HepG2 (cell line): ENCODE measurements around the gene CABLES1. TPM values are rescaled to one million over a fixed set of nuclear protein-coding genes. Genes with fewer than 3 reads are reported as not detected.

ENCODE experiments used
- EHMT2 ChIP-seq: fragments of 200-600 bp; sonication (generic); IDR thresholded peaks from 2 replicates; pipeline ENCODE4 v1.7.0; 2017; ENCODE audit warnings: antibody characterized with exemption, low read depth, low read length, borderline replicate concordance
- FOXA1 ChIP-seq, 2 experiments: fragments of 450-650 bp in 1 of 2; sonication (generic) in 1 of 2; formaldehyde crosslinking in 1 of 2; IDR thresholded peaks; 2 replicates each; pipeline versions ENCODE4 v1.4.0 to v1.6.1; 2016 to 2020; ENCODE audit warnings: missing genetic modification reagents in 1 of 2
- GATAD2A ChIP-seq: IDR thresholded peaks from 2 replicates; pipeline ENCODE4 v1.6.1; 2016
- GFI1 ChIP-seq: sonication (generic); formaldehyde crosslinking; IDR thresholded peaks from 2 replicates; pipeline ENCODE4 v1.5.0; 2020; ENCODE audit warnings: missing genetic modification reagents, mild to moderate bottlenecking, borderline replicate concordance
- HDAC2 ChIP-seq: sonication (generic); formaldehyde crosslinking; IDR thresholded peaks from 2 replicates; pipeline ENCODE4 v1.4.0; 2020; ENCODE audit warnings: missing genetic modification reagents
- HHEX ChIP-seq: IDR thresholded peaks from 2 replicates; pipeline ENCODE4 v1.6.1; 2016; ENCODE audit warnings: control low read depth
- HMG20A ChIP-seq: IDR thresholded peaks from 2 replicates; pipeline ENCODE4 v1.6.1; 2016; ENCODE audit warnings: borderline replicate concordance
- KMT2B ChIP-seq: IDR thresholded peaks from 2 replicates; pipeline ENCODE4 v1.6.1; 2016; ENCODE audit warnings: missing genetic modification reagents, missing compliant biosample characterization
- MYC ChIP-seq: sonication (generic); formaldehyde crosslinking; IDR thresholded peaks from 2 replicates; pipeline ENCODE4 v1.9.0; 2021; ENCODE audit warnings: missing genetic modification reagents, borderline replicate concordance
- NCOA2 ChIP-seq: sonication (generic); formaldehyde crosslinking; IDR thresholded peaks from 2 replicates; pipeline ENCODE4 v1.8.0; 2022; ENCODE audit warnings: inconsistent platforms
- NCOR1 ChIP-seq: fragments of 200-600 bp; sonication (generic); IDR thresholded peaks from 2 replicates; pipeline ENCODE4 v1.7.0; 2017; ENCODE audit warnings: antibody characterized with exemption, low read length, borderline replicate concordance
- RXRB ChIP-seq: IDR thresholded peaks from 2 replicates; pipeline ENCODE4 v1.6.1; 2016; ENCODE audit warnings: borderline replicate concordance, missing genetic modification reagents, missing compliant biosample characterization
- SIX4 ChIP-seq: sonication (generic); formaldehyde crosslinking; IDR thresholded peaks from 2 replicates; pipeline ENCODE4 v1.4.0; 2020; ENCODE audit warnings: missing genetic modification reagents
- SMARCE1 ChIP-seq: fragments of 450-650 bp; IDR thresholded peaks from 2 replicates; pipeline ENCODE4 v1.6.1; 2017; ENCODE audit warnings: borderline replicate concordance
- TBX3 ChIP-seq: fragments of 450-650 bp; IDR thresholded peaks from 2 replicates; pipeline ENCODE4 v1.6.1; 2017; ENCODE audit warnings: antibody characterized with exemption, mild to moderate bottlenecking, inconsistent platforms, borderline replicate concordance
- ZNF557 ChIP-seq: sonication (generic); formaldehyde crosslinking; IDR thresholded peaks from 2 replicates; pipeline ENCODE4 v1.4.0; 2020; ENCODE audit warnings: missing genetic modification reagents
- ZNF607 ChIP-seq: sonication (generic); formaldehyde crosslinking; IDR thresholded peaks from 2 replicates; pipeline ENCODE4 v1.5.1; 2020; ENCODE audit warnings: missing genetic modification reagents, mild to moderate bottlenecking, borderline replicate concordance
- ZNF782 ChIP-seq: sonication (generic); formaldehyde crosslinking; IDR thresholded peaks from 2 replicates; pipeline ENCODE4 v1.4.0; 2020; ENCODE audit warnings: missing genetic modification reagents, mild to moderate bottlenecking, borderline replicate concordance
- polyA plus RNA-seq, 8 experiments: library from polyadenylated mRNA; depleted of rRNA in 3 of 8; stranded (reverse) in 7 of 8; unstranded in 1 of 8; fragments of >200 nt; fragmentation: Illumina TruSeq in 4 of 8; extraction: Trizol in 4 of 8; gene quantifications; 2 replicates each; pipeline versions ENCODE4 v1.2.1 to v1.2.3, GENCODE V29; 2011 to 2016; ENCODE audit warnings: low read depth in 4 of 8, missing spikeins in 1 of 8, mixed read lengths in 1 of 8; ENCODE audit not compliant: insufficient read depth in 1 of 8
- total RNA-seq, 5 experiments: library from RNA; depleted of rRNA; stranded (reverse); fragments of >200 nt; fragmentation: Illumina TruSeq; extraction: Trizol; gene quantifications; 2 replicates each; pipeline ENCODE4 v1.2.3, GENCODE V29; 2016; ENCODE audit warnings: low read depth in 1 of 5
- TF ChIP-seq, protein P1 (sequence below): IDR thresholded peaks from 2 replicates; pipeline ENCODE4 v1.6.1; 2016; ENCODE audit warnings: low read depth, missing genetic modification reagents, missing compliant biosample characterization
- TF ChIP-seq, protein P2 (sequence below): sonication (generic); formaldehyde crosslinking; IDR thresholded peaks from 2 replicates; pipeline ENCODE4 v1.4.0; 2020; ENCODE audit warnings: low read depth, missing genetic modification reagents

Gene CABLES1
- total and polyA plus RNA-seq, 2 of the 13 experiments (the other 11 are each of a cell fraction or from before 2014, with no cell fraction given) = 14.7 to 25.8 TPM

DNA sequence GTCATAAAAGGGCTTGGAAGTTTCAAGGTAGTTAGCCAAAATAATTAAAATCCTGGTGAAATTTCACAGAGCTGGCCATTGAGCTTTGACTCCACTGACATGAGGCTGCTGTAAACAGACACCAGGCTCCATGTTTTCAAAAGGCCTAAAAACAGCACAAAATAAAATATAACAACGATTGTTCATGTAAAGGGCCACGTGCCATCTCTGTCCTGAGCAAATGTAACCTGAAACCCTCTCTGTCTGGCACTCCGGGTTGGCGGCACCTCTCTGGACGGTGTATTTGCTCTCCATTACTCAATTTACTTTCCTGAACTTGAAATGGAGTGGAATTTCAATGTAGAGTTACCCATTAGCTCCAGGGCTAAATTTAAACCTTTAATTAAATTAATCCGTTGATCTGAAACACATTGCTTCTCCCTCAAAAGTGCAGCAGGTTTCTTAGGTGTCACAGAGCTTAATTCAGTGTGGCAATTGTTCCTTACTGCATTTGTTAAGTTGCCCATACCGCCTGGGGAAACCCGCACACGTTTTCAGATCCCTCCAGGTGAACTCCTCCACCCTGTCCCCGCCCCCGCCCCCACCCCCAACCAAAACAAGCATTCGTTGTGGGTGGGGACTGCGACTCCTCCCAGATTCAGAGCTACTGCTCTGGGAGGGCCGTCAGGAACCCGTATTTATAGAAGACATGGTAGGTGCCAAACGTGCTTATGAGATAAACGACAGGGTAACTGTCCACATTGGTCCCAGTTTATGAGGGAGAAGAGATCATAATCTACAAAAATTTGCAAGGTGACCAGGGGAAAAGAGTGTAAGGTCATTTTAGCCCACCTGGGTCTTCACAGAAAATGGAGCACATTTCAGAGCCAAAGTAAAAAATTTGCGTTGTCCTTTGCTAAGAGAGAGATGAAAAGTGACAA is 1.2 kb upstream of the CABLES1 start (continued):
- TF ChIP-seq, protein P1, sequence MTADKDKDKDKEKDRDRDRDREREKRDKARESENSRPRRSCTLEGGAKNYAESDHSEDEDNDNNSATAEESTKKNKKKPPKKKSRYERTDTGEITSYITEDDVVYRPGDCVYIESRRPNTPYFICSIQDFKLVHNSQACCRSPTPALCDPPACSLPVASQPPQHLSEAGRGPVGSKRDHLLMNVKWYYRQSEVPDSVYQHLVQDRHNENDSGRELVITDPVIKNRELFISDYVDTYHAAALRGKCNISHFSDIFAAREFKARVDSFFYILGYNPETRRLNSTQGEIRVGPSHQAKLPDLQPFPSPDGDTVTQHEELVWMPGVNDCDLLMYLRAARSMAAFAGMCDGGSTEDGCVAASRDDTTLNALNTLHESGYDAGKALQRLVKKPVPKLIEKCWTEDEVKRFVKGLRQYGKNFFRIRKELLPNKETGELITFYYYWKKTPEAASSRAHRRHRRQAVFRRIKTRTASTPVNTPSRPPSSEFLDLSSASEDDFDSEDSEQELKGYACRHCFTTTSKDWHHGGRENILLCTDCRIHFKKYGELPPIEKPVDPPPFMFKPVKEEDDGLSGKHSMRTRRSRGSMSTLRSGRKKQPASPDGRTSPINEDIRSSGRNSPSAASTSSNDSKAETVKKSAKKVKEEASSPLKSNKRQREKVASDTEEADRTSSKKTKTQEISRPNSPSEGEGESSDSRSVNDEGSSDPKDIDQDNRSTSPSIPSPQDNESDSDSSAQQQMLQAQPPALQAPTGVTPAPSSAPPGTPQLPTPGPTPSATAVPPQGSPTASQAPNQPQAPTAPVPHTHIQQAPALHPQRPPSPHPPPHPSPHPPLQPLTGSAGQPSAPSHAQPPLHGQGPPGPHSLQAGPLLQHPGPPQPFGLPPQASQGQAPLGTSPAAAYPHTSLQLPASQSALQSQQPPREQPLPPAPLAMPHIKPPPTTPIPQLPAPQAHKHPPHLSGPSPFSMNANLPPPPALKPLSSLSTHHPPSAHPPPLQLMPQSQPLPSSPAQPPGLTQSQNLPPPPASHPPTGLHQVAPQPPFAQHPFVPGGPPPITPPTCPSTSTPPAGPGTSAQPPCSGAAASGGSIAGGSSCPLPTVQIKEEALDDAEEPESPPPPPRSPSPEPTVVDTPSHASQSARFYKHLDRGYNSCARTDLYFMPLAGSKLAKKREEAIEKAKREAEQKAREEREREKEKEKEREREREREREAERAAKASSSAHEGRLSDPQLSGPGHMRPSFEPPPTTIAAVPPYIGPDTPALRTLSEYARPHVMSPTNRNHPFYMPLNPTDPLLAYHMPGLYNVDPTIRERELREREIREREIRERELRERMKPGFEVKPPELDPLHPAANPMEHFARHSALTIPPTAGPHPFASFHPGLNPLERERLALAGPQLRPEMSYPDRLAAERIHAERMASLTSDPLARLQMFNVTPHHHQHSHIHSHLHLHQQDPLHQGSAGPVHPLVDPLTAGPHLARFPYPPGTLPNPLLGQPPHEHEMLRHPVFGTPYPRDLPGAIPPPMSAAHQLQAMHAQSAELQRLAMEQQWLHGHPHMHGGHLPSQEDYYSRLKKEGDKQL (CRISPR knock-in tag) = peak; percentile 38; the same call in 1 of the 2 replicates
- no peak for TF ChIP-seq ZNF557 (CRISPR knock-in tag)
- peak; percentile 29; the same call in 1 of the 2 replicates for TF ChIP-seq KMT2B
- TF ChIP-seq NCOR1 = peak; percentile 61; the same call in 1 of the 2 replicates
- TF ChIP-seq, protein P2, sequence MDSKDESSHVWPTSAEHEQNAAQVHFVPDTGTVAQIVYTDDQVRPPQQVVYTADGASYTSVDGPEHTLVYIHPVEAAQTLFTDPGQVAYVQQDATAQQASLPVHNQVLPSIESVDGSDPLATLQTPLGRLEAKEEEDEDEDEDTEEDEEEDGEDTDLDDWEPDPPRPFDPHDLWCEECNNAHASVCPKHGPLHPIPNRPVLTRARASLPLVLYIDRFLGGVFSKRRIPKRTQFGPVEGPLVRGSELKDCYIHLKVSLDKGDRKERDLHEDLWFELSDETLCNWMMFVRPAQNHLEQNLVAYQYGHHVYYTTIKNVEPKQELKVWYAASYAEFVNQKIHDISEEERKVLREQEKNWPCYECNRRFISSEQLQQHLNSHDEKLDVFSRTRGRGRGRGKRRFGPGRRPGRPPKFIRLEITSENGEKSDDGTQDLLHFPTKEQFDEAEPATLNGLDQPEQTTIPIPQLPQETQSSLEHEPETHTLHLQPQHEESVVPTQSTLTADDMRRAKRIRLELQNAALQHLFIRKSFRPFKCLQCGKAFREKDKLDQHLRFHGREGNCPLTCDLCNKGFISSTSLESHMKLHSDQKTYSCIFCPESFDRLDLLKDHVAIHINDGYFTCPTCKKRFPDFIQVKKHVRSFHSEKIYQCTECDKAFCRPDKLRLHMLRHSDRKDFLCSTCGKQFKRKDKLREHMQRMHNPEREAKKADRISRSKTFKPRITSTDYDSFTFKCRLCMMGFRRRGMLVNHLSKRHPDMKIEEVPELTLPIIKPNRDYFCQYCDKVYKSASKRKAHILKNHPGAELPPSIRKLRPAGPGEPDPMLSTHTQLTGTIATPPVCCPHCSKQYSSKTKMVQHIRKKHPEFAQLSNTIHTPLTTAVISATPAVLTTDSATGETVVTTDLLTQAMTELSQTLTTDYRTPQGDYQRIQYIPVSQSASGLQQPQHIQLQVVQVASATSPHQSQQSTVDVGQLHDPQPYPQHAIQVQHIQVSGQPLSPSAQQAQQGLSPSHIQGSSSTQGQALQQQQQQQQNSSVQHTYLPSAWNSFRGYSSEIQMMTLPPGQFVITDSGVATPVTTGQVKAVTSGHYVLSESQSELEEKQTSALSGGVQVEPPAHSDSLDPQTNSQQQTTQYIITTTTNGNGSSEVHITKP (CRISPR knock-in tag) = peak; percentile 89
- TF ChIP-seq FOXA1 (IDR thresholded peaks at IDR 0.05) = no peak
- TF ChIP-seq FOXA1 (CRISPR knock-in tag; IDR thresholded peaks at IDR 0.05) = peak; percentile 36; the same call in 1 of the 2 replicates
- TF ChIP-seq SIX4 = peak; percentile 99
- 0 out of 2 replicates have a peak, but pooled peaks have one; percentile 1 for TF ChIP-seq ZNF782
- TF ChIP-seq ZNF607 (CRISPR knock-in tag) = peak; percentile 43; the same call in 1 of the 2 replicates
- peak; percentile 44; the same call in 1 of the 2 replicates for TF ChIP-seq GFI1
- peak; percentile 21; the same call in 1 of the 2 replicates for TF ChIP-seq HMG20A (CRISPR knock-in tag)
- TF ChIP-seq MYC = peak; percentile 42; the same call in 1 of the 2 replicates
- TF ChIP-seq SMARCE1 = no peak
- peak; percentile 68; the same call in 1 of the 2 replicates for TF ChIP-seq TBX3
- 0 out of 2 replicates have a peak, but pooled peaks have one; percentile 23 for TF ChIP-seq HHEX (CRISPR knock-in tag)
- TF ChIP-seq EHMT2 = peak; percentile 47; the same call in 1 of the 2 replicates
- TF ChIP-seq HDAC2 (CRISPR knock-in tag) = peak; percentile 19; the same call in 1 of the 2 replicates
- peak; percentile 62 for TF ChIP-seq NCOA2 (CRISPR knock-in tag)
- TF ChIP-seq GATAD2A (CRISPR knock-in tag) = peak; percentile 64
- peak; percentile 14; the same call in 1 of the 2 replicates for TF ChIP-seq RXRB (CRISPR knock-in tag)
